A172 (cell line): ENCODE measurements around the gene RAB21. TPM values are rescaled to one million over a fixed set of nuclear protein-coding genes. Genes with fewer than 3 reads are reported as not detected.
"Not testable (repeated sequence)": the region's sequence is repeated elsewhere in the genome, so short reads cannot be mapped to it uniquely, and the experiment has no call there.

Experiments
- DNase-seq: peaks from one replicate; pipeline ENCODE4 v3.0.0-alpha.2; 2015; ENCODE audit warnings: low spot score
- total RNA-seq: library from RNA; depleted of rRNA; stranded (reverse); fragments of >200 nt; shearing (Covaris generic); gene quantifications from 2 replicates; pipeline ENCODE4 v1.2.3, GENCODE V29; 2014; rRNA removed

The RAB21 gene
- total RNA-seq, 1 experiment from 2014 or later = 59.0 TPM

- DNase-seq = no peak
Observed at GRCh38 chr12:71797531-71797930, 42.9 kb downstream of the RAB21 start.

- DNase-seq = peak; percentile 58
Observed at GRCh38 chr12:71799106-71799505, 44.4 kb downstream of the RAB21 start.

GRCh38 chr12:71800177-71800576 is 45.5 kb downstream of the RAB21 start:
- no peak for DNase-seq

DNA sequence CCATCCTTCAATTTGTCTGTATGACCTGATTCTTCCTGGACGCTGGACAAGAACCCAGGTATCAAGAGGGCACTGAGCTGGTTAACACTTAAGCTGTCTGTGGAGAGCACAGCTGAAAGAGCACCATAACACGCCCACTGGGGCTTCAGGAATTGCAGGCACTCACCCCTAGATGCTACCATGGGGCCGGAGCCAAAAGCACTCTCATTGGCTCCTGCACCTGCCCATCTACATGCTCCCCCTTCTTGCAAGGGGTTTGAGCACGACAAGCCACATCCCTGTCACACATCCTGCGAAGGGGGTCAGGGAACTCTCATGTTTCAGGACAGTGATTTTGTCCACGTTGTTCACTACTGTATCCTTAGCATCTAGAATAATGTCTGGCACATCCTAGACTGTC is 49.8 kb downstream of the RAB21 start:
- DNase-seq = no peak

GRCh38 chr12:71810921-71811320 is 56.3 kb downstream of the RAB21 start:
- DNase-seq = no peak

DNA sequence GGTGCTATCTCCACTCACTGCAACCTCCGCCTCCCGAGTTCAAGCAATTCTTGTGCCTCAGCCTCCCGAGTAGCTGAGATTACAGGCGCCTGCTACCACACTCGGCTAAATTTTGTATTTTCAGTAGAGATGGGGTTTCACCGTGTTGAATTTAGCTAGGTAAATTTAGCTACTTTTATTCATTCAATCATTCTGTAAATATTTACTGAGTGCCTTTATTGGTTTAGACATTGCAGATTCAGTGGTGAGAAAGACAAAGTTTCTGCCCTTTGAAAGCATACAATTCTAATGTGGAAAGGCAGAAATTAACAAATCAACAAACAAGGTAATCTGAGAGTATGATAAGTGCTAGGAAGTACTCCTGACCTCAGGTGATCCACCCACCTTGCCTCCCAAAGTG is 60.6 kb downstream of the RAB21 start:
- not testable (repeated sequence) for DNase-seq

DNA sequence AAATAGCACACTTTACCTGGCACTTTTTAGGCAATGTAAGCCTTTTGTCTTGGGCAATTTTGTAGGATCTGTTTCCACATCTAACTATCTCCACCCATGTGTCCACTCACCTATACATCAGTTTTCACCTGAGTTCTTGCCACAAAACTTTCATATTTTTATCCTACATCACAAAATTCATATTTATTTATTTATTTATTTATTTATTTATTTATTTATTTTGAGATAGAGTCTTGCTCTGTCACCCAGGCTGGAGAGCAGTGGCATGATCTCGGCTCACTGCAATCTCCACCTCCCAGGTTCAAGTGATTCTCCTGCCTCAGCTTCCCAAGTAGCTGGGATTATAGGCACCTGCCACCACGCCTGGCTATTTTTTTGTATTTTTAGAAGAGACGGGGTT is 67.4 kb downstream of the RAB21 start:
- DNase-seq = not testable (repeated sequence)

DNA sequence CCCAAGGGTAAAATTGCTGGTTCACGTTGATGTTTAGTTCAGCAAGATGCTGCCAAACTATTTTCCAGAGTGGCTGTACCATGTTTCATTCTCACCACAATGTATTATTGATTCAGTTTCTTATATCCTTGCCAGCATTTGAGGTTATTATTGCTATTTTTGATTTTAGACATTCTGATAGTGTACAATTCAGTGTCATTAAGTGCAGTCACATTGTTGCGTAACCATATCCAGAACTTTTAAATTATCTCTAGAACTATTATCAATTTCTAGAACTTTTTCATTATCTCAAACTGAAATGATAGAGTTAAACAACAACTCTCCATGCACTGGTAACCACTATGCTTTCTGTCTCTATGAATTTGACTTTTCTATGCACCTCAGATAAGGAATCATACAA is 74.2 kb downstream of the RAB21 start:
- DNase-seq = no peak

DNA sequence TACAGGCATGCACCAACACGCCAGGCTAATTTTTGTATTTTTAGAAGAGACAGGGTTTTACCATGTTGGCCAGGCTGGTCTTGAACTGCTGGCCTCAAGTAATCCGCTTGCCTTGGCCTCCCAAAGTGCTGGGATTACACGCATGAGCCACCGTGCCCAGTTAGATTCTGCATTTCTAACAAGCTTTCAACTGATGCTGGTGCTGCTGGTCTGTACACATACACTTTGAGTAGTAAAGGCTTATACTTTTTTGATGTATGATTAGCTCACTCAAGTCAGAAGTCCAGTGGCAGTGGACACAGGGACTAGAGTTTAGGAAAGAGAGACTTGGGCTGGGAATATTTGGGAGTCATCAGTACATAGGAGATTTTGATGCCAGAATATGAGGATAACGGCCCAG is 82.7 kb downstream of the RAB21 start:
- no peak for DNase-seq

DNA sequence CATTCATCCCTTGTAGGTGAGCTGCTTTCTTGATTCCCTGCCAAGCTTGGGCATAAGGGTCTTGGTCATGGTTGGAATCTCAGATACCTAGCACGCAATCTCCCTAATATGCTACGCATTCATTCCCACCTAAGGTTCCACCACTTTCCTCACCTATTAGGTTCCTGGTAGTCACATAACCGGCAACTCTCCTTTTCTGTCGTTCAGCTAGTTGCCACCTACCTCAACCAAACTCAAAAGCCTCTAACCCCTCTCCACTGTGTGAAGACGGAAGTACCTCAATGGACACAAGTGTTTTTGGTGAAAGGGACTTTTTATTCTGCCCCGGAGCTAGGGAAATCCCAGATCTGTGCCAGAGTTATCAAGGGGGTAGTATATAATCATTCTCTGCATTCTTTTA is 83.6 kb downstream of the RAB21 start:
- DNase-seq = no peak

DNA sequence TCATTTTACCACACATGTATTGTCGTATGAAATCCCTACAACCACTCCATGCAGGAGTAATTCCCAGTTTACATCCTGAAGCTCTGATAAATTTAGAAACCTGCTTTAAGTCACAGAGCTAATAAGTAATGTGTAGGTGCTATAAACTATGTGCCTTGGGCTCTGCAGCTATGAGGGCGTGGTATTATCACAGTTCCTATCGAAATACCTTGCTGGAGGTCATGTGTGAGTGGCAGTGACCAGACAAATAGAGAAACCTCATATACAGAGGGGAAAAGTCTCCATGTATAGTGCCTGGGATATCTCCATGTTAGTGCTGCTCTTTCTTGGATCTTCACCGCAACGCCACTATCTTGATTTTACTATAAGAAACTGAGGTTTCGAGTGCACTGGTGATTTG is 84.0 kb downstream of the RAB21 start:
- no peak for DNase-seq

DNA sequence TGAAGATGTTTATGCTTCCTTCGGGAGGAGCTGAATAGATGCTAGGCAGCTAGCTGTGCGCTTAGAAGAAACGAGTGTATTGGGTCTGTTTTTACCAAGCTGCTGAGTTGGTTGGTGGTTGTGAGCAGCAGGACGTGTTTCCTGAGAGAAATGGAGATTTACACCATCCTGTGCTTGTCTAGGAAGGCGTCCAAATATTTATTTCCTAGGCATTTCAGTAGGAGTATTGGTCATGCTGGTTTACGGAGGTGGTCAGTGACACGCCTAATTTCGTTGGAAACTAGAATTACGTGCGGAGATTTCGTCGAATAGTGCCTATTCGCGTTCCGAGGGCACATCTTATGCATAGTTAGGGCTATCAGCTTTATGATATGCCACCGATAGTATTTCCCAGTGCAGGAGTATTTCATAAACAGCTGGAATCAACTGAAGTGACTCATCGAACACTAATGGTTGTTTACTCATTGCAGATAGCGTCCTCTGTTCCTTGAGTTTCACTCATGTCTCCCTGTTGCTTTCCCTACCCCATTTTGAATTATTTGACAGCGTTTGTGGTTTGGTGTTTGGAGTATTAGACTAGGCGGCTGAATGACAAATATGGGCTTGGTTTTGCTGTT is 85.7 kb downstream of the RAB21 start:
- DNase-seq = peak; percentile 67

GRCh38 chr12:71846322-71846940 is 91.8 kb downstream of the RAB21 start:
- DNase-seq = peak; percentile 30

- DNase-seq = no peak
Observed at GRCh38 chr12:71848212-71848611, 93.5 kb downstream of the RAB21 start.

- no peak for DNase-seq
Observed at GRCh38 chr12:71849109-71849851, 94.6 kb downstream of the RAB21 start.

Other genes with a start within 250 kb of the RAB21 start
- 8.3 and 12.9 TPM in 2 replicates for gene ZFC3H1, start 91.0 kb upstream of the RAB21 start, total RNA-seq
- gene THAP2, start 90.6 kb upstream of the RAB21 start, total RNA-seq = 3.3 and 7.0 TPM in 2 replicates
- 44.0 and 48.3 TPM in 2 replicates for gene TMEM19, start 68.8 kb upstream of the RAB21 start, total RNA-seq
- gene TBC1D15, start 84.9 kb downstream of the RAB21 start, total RNA-seq = 10.3 and 18.4 TPM in 2 replicates
- not detected in 2 replicates for gene TPH2, start 184.0 kb downstream of the RAB21 start, total RNA-seq